ENCODE data around the gene RNU7-1. TPM values are rescaled to one million over a fixed set of nuclear protein-coding genes. Genes with fewer than 3 reads are reported as not detected.

Gene RNU7-1
- total RNA-seq, 2 donors from 2014 or later: not detected

GRCh38 chr12:6936636-6937480, 6.8 kb upstream of the RNU7-1 start:
- H3K4me1 Mint-ChIP-seq: peaks cover 33% of the 10 kb centered on the region
- no peaks in the 10 kb centered on the region for H3K27me3 Mint-ChIP-seq
- H3K4me3 Mint-ChIP-seq: peak overlapping the region; percentile 90
- H3K9me3 ChIP-seq (ENCODE audit: control insufficient read depth, low read length, poor library complexity, severe bottlenecking): no peaks in the 10 kb centered on the region
- peak overlapping the region; percentile 91 for H3K27ac Mint-ChIP-seq
- H3K36me3 Mint-ChIP-seq (ENCODE audit: low read depth): peaks cover 2% of the 10 kb centered on the region
- ATAC-seq (peak; percentile 1), DNase-seq (no peak)

GRCh38 chr12:6937481-6938352, 5.9 kb upstream of the RNU7-1 start:
- Mint-ChIP-seq H3K27ac (peak overlapping the region; percentile 91), H3K27me3 (no peaks in the 10 kb centered on the region), H3K4me3 (peak overlapping the region; percentile 90), H3K36me3 (ENCODE audit: low read depth) (peaks cover 2% of the 10 kb centered on the region), H3K4me1 (peaks cover 29% of the 10 kb centered on the region)
- peak; percentile 88 to 91 (median 90) for DNase-seq
- peak; percentile 95 for ATAC-seq
- H3K9me3 ChIP-seq (ENCODE audit: control insufficient read depth, low read length, poor library complexity, severe bottlenecking): no peaks in the 10 kb centered on the region

- peaks cover 2% of the 10 kb centered on the region for H3K36me3 Mint-ChIP-seq (ENCODE audit: low read depth)
- ATAC-seq (no peak), DNase-seq (no peak)
- no peaks in the 10 kb centered on the region for H3K27me3 Mint-ChIP-seq
- peak overlapping the region; percentile 91 for H3K27ac Mint-ChIP-seq
- H3K9me3 ChIP-seq (ENCODE audit: control insufficient read depth, low read length, poor library complexity, severe bottlenecking): no peaks in the 10 kb centered on the region
- no peak overlapping the region for H3K4me3 Mint-ChIP-seq
- H3K4me1 Mint-ChIP-seq: peaks cover 29% of the 10 kb centered on the region
Measured at GRCh38 chr12:6938353-6939190, 5.0 kb upstream of the RNU7-1 start.

GRCh38 chr12:6939191-6939540, 4.5 kb upstream of the RNU7-1 start:
- H3K27me3 Mint-ChIP-seq: no peaks in the 10 kb centered on the region
- H3K9me3 ChIP-seq (ENCODE audit: control insufficient read depth, low read length, poor library complexity, severe bottlenecking): no peaks in the 10 kb centered on the region
- DNase-seq: no peak
- no peak for ATAC-seq
- peaks cover 32% of the 10 kb centered on the region for H3K4me1 Mint-ChIP-seq
- H3K27ac Mint-ChIP-seq: peak overlapping the region; percentile 91
- H3K4me3 Mint-ChIP-seq: no peak overlapping the region
- H3K36me3 Mint-ChIP-seq (ENCODE audit: low read depth): peaks cover 2% of the 10 kb centered on the region

- H3K4me1 Mint-ChIP-seq: peaks cover 44% of the 10 kb centered on the region
- no peaks in the 10 kb centered on the region for H3K9me3 ChIP-seq (ENCODE audit: control insufficient read depth, low read length, poor library complexity, severe bottlenecking)
- H3K27ac Mint-ChIP-seq: peak overlapping the region; percentile 98
- H3K27me3 Mint-ChIP-seq: no peaks in the 10 kb centered on the region
- H3K4me3 Mint-ChIP-seq: no peak overlapping the region
- peaks cover 2% of the 10 kb centered on the region for H3K36me3 Mint-ChIP-seq (ENCODE audit: low read depth)
- ATAC-seq (no peak), DNase-seq (no peak)
Measured at GRCh38 chr12:6941267-6941666, 2.3 kb upstream of the RNU7-1 start.

- no peak for DNase-seq
- ATAC-seq: no peak
- Mint-ChIP-seq H3K27me3 (no peaks in the 10 kb centered on the region), H3K4me1 (peaks cover 44% of the 10 kb centered on the region), H3K4me3 (no peak overlapping the region), H3K36me3 (ENCODE audit: low read depth) (peaks cover 3% of the 10 kb centered on the region), H3K27ac (peak overlapping the region; percentile 98)
- no peaks in the 10 kb centered on the region for H3K9me3 ChIP-seq (ENCODE audit: control insufficient read depth, low read length, poor library complexity, severe bottlenecking)
Measured at GRCh38 chr12:6941782-6942181, 1.8 kb upstream of the RNU7-1 start.

- DNase-seq (no peak), ATAC-seq (no peak)
- no peaks in the 10 kb centered on the region for H3K9me3 ChIP-seq (ENCODE audit: control insufficient read depth, low read length, poor library complexity, severe bottlenecking)
- H3K27ac Mint-ChIP-seq: peak overlapping the region; percentile 98
- no peak overlapping the region for H3K4me3 Mint-ChIP-seq
- H3K4me1 Mint-ChIP-seq: peaks cover 46% of the 10 kb centered on the region
- no peaks in the 10 kb centered on the region for H3K27me3 Mint-ChIP-seq
- peaks cover 5% of the 10 kb centered on the region for H3K36me3 Mint-ChIP-seq (ENCODE audit: low read depth)
Measured at GRCh38 chr12:6942331-6942665, 1.3 kb upstream of the RNU7-1 start.

- peak overlapping the region; percentile 99 for H3K4me3 Mint-ChIP-seq
- H3K36me3 Mint-ChIP-seq (ENCODE audit: low read depth): peaks cover 5% of the 10 kb centered on the region
- no peaks in the 10 kb centered on the region for H3K27me3 Mint-ChIP-seq
- peaks cover 52% of the 10 kb centered on the region for H3K4me1 Mint-ChIP-seq
- peak; percentile 72 for ATAC-seq
- peak; percentile 56 to 69 (median 67) for DNase-seq
- peak overlapping the region; percentile 98 for H3K27ac Mint-ChIP-seq
- no peaks in the 10 kb centered on the region for H3K9me3 ChIP-seq (ENCODE audit: control insufficient read depth, low read length, poor library complexity, severe bottlenecking)
Measured at GRCh38 chr12:6943389-6943721, 261 bp upstream of the RNU7-1 start.

GRCh38 chr12:6944381-6945186, 968 bp downstream of the RNU7-1 start:
- H3K9me3 ChIP-seq (ENCODE audit: control insufficient read depth, low read length, poor library complexity, severe bottlenecking): no peaks in the 10 kb centered on the region
- H3K4me1 Mint-ChIP-seq: peaks cover 60% of the 10 kb centered on the region
- H3K36me3 Mint-ChIP-seq (ENCODE audit: low read depth): peaks cover 5% of the 10 kb centered on the region
- H3K4me3 Mint-ChIP-seq: peak overlapping the region; percentile 99
- no peaks in the 10 kb centered on the region for H3K27me3 Mint-ChIP-seq
- ATAC-seq (peak; percentile 57), DNase-seq (peak; percentile 74 to 76 (median 76))
- H3K27ac Mint-ChIP-seq: peak overlapping the region; percentile 98

GRCh38 chr12:6945613-6946012, 2.0 kb downstream of the RNU7-1 start:
- no peak for DNase-seq
- H3K27ac Mint-ChIP-seq: peak overlapping the region; percentile 98
- H3K4me3 Mint-ChIP-seq: peak overlapping the region; percentile 99
- H3K36me3 Mint-ChIP-seq (ENCODE audit: low read depth): peaks cover 3% of the 10 kb centered on the region
- H3K9me3 ChIP-seq (ENCODE audit: control insufficient read depth, low read length, poor library complexity, severe bottlenecking): no peaks in the 10 kb centered on the region
- peaks cover 68% of the 10 kb centered on the region for H3K4me1 Mint-ChIP-seq
- no peak for ATAC-seq
- no peaks in the 10 kb centered on the region for H3K27me3 Mint-ChIP-seq

- Mint-ChIP-seq H3K27ac (peak overlapping the region; percentile 98), H3K4me1 (peaks cover 71% of the 10 kb centered on the region), H3K36me3 (ENCODE audit: low read depth) (peaks cover 3% of the 10 kb centered on the region), H3K27me3 (no peaks in the 10 kb centered on the region), H3K4me3 (peak overlapping the region; percentile 99)
- DNase-seq (peak in 2 of 3 donors; percentile 65 to 73), ATAC-seq (peak; percentile 15)
- no peaks in the 10 kb centered on the region for H3K9me3 ChIP-seq (ENCODE audit: control insufficient read depth, low read length, poor library complexity, severe bottlenecking)
Measured at GRCh38 chr12:6946033-6946919, 2.7 kb downstream of the RNU7-1 start.
